NB4 (cell line): Measurements from ENCODE around the gene SCFD2.

Experiments
- DNase-seq: peaks from one replicate; pipeline ENCODE4 v3.0.0; 2010; ENCODE audit warnings: low read depth
- H3K4me3 ChIP-seq: one replicate; pipeline ENCODE4 v1.5.1; 2011; ENCODE audit warnings: mild to moderate bottlenecking, low read depth, low read length, moderate library complexity
- MYC ChIP-seq: IDR thresholded peaks from 2 replicates; pipeline ENCODE4 v1.6.1; 2011; ENCODE audit warnings: low read depth, low read length
- POLR2A ChIP-seq: IDR thresholded peaks from 2 replicates; pipeline ENCODE4 v1.6.1; 2011; ENCODE audit warnings: mild to moderate bottlenecking; ENCODE audit not compliant: insufficient read length; ENCODE audit errors: extremely low read depth
- TF ChIP-seq, protein P1 (sequence below): IDR thresholded peaks from one replicate; pipeline ENCODE4 v1.5.1; 2012; ENCODE audit warnings: low read depth, low read length
- TF ChIP-seq, protein P2 (sequence below): IDR thresholded peaks from 2 replicates; pipeline ENCODE4 v1.6.1; 2011; ENCODE audit warnings: low read depth, low read length

Gene SCFD2

DNA sequence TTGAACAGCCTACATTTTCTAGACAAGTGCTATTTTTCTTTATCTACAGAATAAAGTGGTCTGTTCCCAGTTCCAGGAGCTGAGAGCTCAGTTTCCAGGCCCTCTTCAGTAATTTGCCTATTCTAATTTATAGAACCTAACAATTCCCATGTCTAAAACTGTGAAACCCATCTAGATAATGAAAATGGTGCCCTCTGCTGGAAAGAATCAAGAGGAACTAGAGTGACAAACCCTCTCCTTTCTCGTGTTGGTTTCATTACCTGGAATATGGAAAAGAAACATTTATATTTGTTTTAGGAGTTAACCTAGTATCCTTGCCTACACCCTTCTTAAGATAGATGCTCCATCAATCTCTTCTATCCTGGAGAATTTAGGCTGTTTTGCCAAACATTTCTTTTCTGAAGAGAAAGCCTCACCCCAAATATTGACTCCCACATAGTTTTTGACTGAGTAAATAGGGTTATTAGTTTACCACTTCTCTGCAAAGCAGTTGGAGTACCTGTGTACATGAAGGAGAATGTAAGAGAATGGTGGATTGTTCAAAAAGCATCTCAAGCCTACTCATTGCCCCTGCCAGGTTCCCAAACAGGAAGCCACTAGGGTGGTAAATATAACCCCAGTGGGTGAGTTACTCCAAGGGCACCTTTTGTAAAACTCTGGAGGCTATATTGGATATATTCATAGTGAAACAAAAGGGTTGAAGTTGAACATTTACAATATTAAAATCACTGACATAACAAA lies 382.1 kb downstream of the SCFD2 start:
- TF ChIP-seq, protein P1, sequence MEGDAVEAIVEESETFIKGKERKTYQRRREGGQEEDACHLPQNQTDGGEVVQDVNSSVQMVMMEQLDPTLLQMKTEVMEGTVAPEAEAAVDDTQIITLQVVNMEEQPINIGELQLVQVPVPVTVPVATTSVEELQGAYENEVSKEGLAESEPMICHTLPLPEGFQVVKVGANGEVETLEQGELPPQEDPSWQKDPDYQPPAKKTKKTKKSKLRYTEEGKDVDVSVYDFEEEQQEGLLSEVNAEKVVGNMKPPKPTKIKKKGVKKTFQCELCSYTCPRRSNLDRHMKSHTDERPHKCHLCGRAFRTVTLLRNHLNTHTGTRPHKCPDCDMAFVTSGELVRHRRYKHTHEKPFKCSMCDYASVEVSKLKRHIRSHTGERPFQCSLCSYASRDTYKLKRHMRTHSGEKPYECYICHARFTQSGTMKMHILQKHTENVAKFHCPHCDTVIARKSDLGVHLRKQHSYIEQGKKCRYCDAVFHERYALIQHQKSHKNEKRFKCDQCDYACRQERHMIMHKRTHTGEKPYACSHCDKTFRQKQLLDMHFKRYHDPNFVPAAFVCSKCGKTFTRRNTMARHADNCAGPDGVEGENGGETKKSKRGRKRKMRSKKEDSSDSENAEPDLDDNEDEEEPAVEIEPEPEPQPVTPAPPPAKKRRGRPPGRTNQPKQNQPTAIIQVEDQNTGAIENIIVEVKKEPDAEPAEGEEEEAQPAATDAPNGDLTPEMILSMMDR = peak; percentile 65
- no peak for TF ChIP-seq POLR2A
- TF ChIP-seq, protein P2, sequence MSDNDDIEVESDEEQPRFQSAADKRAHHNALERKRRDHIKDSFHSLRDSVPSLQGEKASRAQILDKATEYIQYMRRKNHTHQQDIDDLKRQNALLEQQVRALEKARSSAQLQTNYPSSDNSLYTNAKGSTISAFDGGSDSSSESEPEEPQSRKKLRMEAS = no peak
- DNase-seq = peak; percentile 68
- no peak overlapping the region for H3K4me3 ChIP-seq

DNA sequence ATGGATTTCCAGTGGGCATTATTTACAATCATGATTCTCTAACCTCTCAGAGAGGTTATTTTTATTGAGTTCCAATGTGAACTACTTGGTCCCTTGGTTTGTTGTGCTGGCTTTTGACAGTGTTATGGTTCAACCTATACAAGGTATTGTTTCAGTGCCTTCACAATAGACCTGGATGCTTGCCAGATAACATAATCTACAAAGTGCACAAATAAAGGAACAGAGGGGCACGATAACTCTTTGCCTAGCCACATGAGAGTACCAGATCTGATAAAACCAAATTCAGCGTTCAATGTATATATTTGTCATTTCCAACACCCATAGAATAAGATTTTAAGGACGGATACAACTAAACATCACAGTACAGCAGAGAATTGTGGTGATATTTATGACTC lies 382.9 kb downstream of the SCFD2 start:
- H3K4me3 ChIP-seq = no peak overlapping the region
- no peak for DNase-seq
- TF ChIP-seq, protein P1 = no peak
- TF ChIP-seq, protein P2 = no peak
- TF ChIP-seq MYC = no peak
- no peak for TF ChIP-seq POLR2A

DNA sequence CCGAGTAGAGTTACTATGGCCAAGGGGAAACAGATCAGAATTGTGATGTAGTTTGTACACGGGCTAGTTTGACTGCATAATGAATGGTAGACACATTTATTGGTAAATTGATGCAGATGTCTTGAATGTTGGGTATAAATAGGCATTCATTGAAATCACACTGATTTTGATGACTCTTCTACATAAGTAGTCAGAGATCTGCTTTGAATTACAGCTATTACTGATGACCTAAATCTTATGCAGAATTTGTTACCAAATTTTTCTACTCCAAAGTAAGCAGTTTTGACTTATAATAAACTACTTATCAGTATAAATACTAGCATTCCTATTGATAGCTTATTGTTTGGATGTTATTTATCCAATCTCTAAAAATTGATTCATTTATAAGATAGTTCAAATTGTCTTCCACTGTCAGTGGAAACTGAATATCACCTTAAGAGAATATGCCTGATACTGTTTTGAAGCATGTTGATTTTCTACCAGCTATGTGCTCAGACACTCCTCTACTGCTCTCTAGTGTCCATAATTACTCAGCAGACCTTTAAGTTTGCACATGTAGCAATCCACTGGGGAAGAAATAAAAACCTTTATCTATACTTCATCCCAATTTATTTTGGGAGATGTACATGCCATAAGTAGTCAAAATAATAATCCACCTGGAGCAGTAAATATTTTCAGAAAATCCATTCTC lies 383.5 kb downstream of the SCFD2 start:
- DNase-seq = peak; percentile 52
- TF ChIP-seq, protein P2 = no peak
- TF ChIP-seq, protein P1 = peak; percentile 54
- no peak overlapping the region for H3K4me3 ChIP-seq

DNA sequence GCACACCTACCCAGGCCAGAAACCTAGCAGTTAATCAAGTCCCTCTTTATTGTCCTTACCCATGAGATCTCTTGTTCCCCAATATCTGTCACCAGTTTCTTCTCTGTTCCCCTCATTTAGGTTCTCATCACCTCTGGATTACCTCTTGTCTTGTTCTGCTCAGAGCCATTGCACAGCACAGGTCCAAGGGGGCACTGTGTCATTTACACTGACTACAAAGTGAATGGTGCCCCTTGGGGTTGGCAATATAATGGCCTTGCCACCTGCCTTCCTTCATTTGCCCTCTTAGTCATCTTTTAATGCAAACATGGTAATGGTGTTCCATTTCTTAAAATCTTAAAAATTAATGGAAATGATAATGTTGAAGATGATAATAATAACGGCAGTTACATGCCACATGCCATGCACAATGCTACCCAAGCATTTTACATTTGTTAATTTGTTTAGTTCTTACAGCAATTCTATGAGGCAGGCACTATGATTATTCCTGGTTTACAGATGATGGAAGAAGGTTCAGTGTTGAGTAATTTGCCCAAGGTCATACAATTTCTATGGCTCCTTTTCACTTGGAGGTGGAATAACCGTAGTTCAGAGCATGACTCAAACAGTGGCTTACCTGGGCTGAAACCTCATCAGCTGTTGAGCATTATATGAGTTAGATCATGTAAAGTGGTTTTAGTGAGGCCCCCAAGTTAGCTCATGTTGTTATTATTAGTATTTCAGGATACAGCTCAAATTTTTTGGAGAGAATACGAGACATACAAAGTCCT lies 385.9 kb downstream of the SCFD2 start:
- no peak for DNase-seq
- TF ChIP-seq, protein P2 = no peak
- TF ChIP-seq MYC (no peak), POLR2A (no peak)
- TF ChIP-seq, protein P1 = no peak
- H3K4me3 ChIP-seq = no peak overlapping the region

DNA sequence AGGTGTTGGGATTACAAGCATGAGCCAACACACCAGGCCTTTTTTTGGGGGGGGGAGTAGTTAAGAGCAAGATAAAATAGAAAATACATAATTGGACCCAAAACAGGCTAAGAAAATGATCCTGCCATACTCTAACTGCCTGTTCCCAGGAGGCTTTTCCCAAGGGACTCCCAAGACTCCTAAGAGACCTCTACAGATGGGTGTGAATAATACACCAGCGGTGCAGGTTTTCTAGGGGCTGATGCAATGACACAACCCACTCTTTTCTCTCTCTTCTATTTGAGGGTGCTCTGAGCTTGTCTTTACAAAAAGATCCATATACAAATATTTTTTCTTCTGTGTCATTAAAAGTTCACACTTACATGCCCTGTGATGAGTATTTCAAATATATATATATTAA lies 386.8 kb downstream of the SCFD2 start:
- peak; percentile 10 for DNase-seq
- no peak for TF ChIP-seq MYC
- TF ChIP-seq POLR2A = no peak
- TF ChIP-seq, protein P1 = no peak
- TF ChIP-seq, protein P2 = no peak

More for the DNA sequence above, 386.8 kb downstream of the SCFD2 start:
- H3K4me3 ChIP-seq = no peak overlapping the region
